LoVo (cell line): ENCODE measurements around the gene ARHGAP10.

Source experiments
- DNase-seq: peaks from one replicate; pipeline ENCODE4 v3.0.0-alpha.2; 2016; ENCODE audit warnings: low spot score

Gene ARHGAP10

DNA sequence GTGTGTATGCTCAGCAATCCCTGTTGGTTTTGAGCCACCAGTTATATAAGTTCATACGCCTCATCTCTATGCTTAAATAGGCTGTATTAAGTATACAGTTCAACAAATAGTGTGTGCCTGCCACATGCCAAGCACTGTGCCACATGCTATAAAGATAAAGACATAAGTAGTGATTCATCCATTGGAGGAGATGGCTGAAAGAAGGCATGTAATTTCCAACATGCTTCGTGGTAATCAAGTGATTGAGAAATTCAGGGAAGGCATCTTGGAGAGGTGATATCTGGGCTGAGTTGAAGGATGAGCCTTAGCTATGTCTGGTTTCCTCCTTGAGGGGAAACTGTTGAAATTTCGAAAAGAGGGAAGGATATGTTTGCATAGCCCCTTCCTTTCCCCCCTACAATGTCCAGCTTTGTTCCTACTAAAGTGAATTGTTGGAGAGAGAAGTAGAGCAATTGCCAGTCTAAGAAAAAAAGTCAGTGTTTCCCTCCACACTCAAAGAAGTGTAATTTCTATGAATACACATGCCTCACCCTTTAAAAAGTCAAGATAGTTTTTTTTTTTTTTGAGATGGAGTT, 96.5 kb downstream of the ARHGAP10 start:
- DNase-seq: no peak

DNA sequence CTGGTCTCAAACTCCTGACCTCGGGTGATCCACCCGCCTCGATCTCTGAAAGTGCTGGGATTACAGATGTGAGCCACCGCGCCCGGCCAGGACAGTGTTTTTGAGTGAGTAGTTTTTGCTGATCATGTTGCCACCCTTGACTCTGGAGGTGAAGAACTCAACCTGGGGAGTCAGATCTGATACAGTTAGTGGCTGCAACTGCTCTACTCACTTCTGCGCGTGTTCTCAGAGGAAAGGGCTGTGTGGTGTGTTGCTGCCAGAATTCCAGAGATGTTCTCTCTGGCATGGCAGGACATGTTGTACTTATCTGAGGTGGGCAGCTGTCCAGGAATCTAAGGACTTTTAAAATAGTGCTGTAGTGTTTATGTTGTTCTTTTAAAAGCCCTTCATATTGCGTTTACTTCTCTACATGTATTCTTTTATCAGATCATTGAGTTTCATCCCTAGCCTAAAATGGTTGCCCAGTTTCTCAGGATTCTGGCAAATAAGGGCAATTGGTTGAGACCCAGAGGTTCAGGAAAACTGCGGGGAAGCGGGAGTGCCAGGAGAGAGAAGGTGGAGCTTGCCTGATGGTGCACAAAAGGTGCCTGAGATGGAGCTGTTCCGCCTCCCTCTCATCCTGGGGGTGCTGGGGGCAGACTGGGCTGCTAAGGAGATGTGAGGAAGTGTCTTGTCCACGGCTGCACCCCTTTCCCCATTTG, 97.7 kb downstream of the ARHGAP10 start:
- no peak for DNase-seq

DNA sequence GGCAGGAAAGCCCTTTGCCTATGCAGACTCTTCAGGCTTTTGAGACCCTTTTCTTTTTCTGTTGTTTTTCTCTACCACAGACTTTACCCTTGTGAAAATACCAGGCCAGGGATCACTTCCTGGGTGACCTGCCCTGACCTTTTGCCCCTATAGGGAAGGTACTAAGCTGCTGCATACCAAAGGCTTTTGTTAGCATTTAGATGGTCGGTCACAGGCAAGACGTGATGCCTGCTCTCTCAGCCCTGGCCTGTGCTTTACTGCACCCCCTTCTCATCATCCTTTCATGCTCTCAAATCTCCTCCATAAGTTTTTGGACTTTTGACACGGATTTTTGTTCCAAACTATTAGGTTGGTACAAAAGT, 98.2 kb downstream of the ARHGAP10 start:
- no peak for DNase-seq

DNA sequence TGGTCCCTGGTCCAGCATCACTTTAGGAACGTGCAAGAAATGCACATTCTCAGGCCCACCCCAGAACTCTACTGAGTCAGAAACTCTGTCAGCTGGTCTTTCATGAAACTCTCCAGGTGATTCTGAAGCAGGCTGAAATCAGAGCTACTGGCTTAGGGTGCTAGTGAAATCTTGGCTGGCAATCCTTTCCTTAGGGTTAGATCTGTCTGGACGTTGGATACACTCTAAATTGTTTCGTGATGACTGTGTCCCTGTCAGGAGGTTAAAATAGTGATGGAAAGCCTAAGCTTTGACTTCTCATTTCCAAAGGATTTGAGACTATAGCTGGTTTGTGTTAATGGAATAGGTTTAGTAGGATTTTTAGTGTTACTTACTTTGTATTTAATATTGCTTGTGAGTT, 99.1 kb downstream of the ARHGAP10 start:
- DNase-seq: no peak

DNA sequence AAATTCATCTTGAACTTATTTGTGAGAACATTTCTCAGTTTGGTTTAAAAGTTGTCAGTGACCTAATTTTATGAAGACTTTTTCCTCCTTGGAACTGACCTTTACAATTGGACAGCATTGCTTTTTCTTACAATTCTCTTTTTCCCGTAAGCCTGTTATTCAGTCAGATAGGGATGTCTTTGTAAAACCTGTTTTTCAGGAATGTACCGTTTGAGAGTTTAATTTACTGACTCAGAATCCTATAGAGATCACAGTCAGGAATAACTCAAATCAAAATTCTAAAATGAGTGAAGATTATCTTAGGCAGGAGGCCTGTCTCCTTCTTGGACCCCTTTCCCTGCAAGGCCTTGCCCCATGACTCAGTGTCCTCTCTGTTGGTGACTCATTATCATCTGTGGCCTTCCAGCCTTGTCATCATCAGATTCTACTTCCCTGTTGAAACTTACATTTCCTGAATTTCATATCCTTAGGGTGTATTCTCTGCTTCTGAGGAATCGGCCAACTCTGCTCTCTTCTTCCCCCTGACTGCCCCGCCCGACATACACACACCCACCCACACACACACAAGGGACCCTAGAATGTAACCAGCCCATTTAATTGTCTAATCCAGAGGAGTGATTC, 99.8 kb downstream of the ARHGAP10 start:
- DNase-seq: peak; percentile 78

DNA sequence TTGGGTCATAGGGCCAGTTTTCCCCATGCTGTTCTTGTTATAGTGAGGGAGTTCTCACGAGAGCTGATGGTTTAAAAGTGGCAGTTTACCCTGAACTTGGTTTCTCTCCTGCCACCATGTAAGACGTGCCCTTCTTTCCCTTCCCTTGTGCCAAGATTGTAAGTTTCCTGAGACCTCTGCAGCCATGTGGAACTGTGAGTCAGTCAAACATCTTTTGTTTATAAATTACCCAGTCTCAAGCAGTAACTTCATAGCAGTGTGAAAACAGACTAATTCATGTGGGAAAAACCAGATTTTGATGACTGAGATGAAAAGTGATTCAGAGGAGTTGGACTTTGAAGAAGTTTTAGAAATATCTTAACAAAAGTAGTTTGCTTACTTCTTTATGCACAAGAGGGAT, 101.4 kb downstream of the ARHGAP10 start:
- no peak for DNase-seq

DNA sequence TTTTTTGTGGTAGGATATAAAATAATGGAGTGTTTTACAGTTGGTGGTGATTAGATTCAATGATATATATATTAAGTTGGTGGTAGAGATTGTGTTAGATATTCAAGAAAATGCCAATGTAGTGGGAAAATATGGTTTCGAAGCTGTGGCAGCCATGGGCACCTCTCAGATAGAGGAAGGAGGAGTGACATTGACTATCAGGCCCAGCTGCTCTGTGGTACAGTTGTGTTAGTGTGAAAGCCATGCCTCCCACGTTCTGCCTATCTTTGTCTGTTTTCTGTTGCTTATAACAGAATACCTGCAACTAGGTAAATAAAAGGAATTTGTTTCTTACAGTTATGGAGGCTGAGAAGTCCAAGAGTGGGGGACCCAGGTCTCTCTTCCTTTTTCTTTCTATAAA, 101.9 kb downstream of the ARHGAP10 start:
- no peak for DNase-seq

DNA sequence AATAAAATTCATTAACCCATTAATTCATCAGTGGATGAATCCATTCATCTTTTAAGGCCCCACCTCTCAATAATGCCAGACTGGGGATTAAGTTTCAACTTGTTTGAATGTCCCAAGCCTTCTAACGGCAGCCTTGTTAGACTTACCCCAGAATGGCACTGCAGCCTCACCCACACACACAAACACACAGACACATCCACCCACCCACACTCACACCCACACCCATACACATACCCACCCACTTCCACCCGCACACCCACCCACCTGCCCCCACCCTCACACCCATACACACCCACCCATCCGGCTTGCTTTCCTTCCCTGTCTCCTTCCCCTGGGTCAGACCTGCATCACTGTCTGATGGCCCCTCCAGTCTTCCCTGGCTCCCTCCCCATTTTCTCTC, 102.6 kb downstream of the ARHGAP10 start:
- DNase-seq: no peak

DNA sequence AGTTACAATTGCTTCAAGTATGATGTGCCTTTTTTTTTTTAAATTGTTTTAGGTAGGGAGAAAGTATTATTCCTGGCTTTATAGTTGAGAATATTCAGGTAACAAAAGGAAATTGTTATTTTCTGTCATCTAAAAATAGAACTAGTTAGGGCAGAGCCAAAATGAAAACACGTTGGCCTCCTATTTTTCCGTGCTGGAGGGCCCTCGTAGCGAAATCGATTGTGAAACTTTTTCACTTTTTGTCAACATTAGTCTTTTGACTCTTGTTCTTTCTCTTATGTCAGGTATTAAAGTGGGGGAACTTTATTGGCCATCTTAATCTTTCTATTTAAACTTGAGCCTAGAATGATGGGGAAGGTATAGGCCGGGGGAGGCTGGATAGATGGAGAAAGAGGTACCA, 104.9 kb downstream of the ARHGAP10 start:
- no peak for DNase-seq

DNA sequence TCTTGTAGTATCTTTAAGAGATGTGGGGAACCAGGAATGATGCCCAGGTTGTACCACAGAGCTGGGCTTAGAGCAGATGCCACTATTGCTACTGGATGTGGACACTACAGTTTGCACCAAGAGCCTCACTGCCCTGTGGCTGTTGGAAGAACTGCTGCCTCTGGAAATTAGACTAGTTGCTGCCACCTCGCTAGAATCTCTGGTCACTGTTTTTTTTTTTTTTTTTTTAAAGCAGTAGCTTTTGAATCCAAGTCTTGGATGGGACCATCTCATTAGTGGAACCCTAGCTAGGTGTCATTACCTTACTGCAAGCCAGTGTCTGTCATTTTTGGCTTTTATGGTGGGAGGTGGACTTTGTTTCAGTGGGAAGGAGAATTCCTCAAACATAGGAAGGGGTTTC, 105.5 kb downstream of the ARHGAP10 start:
- DNase-seq: no peak

DNA sequence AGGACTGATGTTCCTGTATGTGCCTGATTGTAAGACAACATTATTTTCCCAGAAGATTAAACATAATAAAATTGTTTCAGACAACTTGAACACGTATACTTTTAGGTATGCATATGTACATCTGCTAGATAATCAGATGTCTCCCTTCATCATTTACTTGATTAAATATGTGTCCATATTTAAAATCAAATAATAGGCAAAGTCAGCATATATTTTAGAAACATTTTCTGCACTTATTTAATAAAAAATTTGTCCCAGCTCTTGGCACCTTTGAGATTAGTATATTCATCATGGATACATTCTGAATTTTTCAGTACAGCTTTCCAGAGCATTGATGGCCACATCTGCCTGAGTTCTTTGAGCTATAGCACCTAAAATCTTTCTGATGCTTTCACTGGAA, 106.0 kb downstream of the ARHGAP10 start:
- DNase-seq: no peak

DNA sequence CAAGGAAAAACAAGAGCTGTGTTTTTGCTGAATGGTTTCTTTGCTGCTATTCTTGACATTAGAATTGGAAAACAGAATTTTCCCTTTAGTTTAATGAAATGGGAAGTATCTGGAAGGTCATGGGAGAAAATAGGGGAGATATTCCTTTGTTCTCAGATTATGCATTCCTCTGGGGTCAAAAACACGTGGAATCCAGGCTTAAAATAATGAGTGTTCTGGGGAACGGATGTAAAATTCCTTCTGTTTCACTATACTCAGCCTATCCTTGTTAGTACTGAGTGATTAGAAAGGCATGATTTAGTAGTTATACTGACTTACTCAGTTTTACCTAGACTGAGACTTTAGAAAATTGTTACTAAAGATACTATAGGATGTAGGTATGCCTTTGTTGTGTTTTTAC, 107.3 kb downstream of the ARHGAP10 start:
- DNase-seq: no peak

DNA sequence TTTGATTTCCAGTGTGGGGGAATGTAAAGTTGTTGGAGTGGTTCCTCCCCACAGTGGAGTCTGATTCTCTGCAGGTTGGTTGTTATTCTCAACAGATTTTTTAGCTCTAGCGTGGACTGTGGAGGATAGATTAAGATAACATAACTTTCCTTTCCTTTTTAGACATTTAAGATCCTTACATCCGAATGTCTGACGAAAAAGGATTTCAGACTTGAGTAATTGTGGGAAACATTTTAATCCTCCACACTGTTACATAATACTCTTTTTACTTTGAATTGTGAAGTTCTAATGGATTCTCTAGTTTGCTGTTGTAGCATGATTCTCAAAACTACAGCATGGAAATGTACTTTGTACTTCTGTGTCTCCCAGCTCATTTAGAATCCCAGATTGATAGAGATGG, 107.8 kb downstream of the ARHGAP10 start:
- DNase-seq: no peak

DNA sequence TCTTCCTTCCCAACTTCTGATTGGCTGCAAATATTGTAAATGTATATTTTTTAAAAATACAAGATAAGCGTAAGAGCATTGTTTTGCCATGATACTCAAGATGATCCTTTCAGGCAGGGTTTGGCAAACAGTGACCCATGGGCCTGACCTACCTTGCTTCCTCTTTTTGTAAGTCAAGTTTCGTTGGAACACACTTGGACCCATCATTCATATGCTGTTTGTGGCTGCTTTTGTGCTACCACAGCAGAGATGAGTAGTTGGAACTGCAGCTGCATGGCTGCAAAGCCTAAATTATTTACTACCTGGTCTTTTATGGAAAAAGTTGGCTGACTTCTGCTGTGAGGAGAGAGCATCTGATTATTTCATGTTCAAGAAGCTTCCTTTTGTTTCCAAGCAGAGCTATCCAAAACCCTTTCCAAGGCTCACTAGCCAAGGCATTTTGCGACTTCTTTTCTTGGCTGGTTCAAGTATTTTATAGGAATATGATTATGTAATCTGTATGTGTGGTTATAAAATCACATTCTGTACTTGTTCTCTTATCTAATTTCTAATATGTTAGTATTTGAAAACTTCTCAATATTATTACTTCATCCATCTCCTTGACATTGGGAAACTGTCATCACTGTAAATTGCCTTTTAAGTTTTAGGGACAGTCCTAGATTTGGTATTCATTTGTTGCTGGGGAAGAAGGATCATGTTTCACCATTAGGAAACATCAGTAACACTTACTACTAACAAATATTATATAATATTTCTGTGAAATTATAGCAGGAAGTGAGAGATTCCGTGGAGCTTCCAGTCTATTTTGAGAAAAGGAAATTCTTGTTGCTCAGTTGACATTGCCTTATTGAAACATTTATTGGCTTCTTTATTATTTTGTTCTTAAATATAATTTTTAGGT, 109.2 kb downstream of the ARHGAP10 start:
- no peak for DNase-seq

DNA sequence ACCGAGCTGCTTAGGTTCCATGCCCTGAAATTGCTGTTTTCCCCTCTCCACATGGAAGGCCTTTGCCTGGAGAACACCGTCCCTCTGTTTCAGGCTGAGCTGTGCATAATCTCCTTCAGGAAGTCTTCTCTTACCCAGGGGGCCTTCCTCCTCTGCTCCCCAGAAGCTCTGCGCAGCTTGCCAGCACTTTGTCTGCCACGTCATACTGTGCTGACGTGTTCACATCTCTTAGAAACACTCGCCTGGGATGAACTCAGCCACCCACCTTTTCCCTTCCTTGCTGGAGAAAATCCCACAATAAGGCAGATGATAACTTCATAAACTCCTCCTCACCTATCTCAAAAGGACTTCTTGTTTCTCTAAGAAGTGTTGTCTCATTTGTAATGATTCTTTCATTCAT, 110.7 kb downstream of the ARHGAP10 start:
- DNase-seq: no peak

DNA sequence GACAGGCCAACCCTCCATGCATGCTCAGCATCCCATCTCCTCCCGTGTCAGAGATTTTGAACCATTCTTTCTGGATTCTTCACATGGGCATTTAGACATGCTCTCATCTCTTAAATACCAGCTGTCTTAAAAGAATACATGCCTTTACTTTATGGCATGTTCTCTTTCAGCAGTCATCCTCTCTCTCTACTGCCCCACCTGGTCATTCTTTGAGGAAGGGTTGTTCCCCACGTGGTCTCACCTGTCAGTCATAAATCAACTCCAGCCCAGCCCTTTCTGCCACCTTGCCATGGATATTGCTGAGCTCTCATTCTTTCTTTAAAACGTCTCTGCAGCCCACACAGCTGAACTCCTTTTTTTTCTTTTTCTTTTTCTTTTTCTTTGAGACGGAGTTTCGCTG, 111.3 kb downstream of the ARHGAP10 start:
- DNase-seq: peak; percentile 42

DNA sequence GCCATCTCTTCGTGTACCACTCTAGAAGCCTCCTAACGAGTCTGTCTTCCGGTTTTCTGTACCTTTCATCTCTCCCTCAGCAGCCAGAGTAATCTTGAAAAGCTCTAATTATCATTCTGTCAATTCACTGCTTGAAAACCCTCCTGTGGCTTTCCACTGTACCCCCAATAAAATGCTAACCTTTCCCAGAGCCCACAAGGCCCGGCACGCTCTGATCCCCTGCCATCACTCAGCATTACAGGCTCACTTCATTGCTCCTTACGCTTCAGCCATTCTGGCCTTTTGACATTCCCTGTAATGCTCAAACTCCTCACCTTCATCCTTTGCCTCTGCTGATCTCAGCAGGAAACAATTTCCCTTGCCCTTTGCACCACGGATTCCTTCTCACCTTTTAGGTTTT, 112.9 kb downstream of the ARHGAP10 start:
- no peak for DNase-seq

DNA sequence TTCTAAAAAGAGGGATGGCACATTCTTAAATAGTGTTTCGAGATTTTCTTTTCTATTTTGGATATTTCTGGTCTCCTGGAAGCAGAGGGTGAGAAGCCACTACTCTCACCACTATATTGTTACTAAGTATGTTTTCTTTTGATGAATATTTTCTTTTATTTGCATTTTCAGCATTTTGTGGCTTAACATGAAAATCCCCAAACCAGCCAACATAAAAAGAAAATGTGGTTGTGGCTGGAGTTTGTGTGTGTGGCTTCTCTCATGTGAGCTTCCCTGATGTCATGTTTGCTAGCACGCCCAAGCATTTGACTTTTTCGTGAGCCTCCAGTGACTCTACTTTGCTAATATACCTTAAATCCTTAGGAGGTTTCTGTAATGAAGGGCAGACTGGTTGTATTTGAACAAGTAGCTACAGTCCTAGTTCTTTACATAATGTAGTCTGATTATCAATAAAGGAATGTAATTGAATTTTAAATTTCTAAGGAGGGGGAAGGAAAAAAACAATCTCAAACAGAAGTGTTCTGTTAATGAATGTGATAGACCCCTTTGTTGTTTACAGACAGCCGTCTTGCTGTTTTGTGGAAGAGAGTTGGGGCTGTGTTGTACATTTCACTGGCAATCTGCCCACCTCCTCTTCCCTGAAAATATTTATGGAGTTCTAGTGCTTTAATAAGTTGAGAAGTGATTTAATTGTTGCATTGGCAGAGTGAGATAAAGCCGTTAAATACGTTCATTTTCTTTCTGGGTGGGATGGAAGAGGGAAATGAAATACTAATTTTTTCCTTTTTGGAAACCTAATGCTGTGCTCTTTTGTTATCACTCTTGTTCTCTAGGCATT, 114.6 kb downstream of the ARHGAP10 start:
- DNase-seq: no peak

DNA sequence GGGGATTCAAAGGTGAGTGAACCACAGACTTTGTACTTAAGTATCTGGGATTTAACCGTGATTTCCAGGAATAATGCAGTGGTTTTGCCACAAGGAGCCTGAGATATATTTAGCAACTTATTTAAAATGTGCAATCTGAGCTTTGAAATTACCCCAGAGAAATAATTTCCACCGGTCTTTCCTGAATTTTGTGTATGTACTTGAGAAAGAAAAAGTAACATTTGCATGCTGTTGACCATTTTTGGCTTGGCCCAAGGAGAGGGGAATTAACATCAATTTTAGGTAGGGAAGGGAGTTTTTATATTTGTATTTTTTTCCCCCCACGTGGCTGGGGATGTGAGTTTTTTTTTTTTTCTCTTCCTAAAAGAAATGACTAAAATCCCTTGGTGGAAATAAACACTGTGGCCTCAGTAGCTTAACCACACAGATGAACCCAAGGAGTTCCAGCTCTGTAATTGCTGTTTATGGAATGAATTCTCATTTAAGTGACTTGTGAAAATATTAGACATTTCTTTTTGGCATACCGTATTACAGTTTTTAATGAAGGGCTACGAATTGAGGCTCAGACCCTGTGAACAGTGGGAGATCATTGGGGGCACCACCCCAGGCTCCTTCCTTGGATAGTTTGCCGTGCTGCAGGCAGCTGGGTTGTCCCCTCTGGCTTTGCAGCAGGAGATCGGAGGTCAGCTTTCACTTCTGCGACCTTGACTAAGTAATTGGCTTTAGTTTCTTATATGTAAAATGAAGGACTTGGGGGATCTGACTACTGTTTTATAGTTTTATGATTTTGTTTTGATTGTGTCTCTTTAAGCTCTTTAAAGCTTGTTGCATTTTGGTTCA, 116.1 kb downstream of the ARHGAP10 start:
- no peak for DNase-seq

DNA sequence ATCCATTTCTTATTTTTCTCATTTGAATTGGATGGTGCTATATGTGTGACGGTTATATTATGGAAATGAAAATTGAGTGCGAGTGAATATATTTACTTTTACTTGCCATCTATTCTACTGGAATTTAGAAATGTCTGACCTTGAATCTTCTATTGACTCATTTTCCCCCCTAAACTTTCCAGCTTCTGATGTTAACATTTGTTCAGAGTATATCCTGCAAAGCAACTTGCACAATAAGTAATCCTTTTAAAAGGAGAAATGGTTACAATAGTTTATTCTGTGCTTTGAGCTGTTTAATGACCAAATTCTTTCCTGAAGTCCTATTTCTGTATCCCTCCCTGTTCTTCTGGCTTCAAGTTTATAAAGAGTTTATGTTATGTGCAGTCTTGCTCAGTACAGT, 116.7 kb downstream of the ARHGAP10 start:
- no peak for DNase-seq

DNA sequence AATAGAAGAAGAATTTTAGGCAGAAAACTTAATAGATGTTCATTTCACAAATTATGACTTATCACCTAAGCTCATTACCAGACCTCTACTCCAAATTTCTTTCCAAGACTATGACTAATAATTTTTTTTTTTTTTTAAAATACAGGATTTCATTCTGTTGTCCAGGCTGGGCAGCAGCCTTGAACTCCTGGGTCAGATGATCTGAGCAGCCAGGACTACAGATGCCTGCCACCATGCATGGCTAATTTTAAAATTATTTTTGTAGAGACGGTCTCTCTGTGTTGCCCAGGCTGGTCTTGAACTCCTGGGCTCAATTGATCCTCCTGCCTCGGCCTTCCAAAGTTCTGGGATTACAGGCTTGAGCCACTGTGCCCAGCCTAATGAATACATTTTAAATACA, 119.2 kb downstream of the ARHGAP10 start:
- DNase-seq: no peak
